Measurements from ENCODE around the gene ARL4D.

DNA sequence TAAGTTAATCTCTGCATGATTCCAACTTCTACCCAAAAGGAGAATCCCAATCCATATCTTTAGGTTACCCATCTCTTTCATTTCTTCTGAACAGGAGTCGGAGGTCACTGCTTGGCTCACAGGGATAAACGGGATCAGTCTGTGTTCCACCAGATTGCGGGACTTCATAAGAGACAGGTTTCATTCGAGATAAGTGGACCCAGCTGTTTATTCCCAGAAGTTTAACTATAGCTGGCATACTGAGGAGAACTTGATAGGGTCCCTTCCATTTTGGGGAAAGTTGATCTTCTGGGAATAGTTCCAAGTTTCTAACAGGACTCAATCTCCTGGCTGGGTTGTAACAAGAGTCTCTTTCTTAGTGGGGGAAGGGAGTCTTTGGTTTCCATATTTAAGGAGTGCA lies 45.4 kb upstream of the ARL4D start:
- TF ChIP-seq, protein P1, sequence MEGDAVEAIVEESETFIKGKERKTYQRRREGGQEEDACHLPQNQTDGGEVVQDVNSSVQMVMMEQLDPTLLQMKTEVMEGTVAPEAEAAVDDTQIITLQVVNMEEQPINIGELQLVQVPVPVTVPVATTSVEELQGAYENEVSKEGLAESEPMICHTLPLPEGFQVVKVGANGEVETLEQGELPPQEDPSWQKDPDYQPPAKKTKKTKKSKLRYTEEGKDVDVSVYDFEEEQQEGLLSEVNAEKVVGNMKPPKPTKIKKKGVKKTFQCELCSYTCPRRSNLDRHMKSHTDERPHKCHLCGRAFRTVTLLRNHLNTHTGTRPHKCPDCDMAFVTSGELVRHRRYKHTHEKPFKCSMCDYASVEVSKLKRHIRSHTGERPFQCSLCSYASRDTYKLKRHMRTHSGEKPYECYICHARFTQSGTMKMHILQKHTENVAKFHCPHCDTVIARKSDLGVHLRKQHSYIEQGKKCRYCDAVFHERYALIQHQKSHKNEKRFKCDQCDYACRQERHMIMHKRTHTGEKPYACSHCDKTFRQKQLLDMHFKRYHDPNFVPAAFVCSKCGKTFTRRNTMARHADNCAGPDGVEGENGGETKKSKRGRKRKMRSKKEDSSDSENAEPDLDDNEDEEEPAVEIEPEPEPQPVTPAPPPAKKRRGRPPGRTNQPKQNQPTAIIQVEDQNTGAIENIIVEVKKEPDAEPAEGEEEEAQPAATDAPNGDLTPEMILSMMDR (IDR thresholded peaks at IDR 0.05; ENCODE audit: low read length), result no peak
- no peak for TF ChIP-seq EZH2 (IDR thresholded peaks at IDR 0.05; ENCODE audit: borderline replicate concordance, low read length)
